ENCODE measurements around the gene ESR1.
"Not testable (repeated sequence)": the region's sequence is repeated elsewhere in the genome, so short reads cannot be mapped to it uniquely, and the experiment has no call there.

ESR1 gene

DNA sequence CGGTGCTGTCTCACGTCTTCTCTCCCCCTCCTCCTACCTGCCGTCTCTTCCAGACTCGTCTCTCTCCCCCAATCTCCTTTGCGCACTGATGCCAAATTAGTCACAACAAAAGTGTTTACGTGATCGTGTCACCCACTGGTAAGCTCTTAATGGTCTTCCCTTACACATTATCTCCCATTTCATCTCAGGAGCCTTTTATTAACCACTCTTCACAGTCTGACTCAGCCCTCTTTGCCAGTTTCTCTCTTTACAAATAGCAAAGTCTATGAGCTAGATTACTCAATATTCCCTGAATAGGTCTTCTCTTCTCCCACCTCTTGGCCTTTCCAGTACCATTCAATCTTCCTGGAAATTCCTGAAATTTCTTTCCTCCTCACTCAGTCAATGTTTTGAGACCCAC lies 247.0 kb downstream of the ESR1 start:
- DNase-seq (ENCODE audit: low read depth in 2 of 2) = no peak

- DNase-seq (ENCODE audit: low read depth in 2 of 2) = no peak
These were observed 248.0 kb downstream of the ESR1 start for GRCh38 chr6:152055517-152055916.

DNA sequence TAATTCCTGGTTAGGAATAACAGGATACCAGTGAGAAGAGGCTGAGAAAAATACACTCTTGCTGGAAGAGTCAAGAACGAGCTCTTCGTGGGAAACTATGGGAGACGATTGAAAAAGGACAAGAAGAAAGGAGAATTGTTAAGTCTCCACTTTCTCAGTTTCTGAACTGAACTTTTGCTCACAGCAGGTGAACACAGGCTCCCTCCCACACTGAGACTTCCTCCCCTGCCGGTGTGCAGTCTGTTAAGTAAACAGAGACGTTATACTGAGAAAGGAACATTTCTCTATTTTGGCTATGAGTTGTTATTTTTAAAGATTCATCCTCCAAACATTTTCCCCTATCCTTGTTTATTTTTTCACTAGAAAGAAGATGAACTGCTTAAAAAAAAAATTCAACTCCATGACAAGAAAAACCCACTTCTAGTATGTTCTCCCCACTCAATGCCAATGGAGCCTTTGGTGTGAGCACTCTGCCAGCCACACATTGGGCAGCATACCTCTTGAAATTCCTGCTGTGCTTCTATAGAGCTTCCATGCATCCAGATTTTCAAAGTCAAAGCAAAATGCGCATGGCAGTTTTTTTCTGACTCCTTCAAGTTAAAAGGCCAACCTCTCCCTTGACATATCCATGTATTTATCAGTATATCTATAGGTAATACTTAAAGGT lies 250.5 kb downstream of the ESR1 start:
- DNase-seq (ENCODE audit: low read depth in 2 of 2) = no peak

- no peak for DNase-seq (ENCODE audit: low read depth in 2 of 2)
These were observed 252.4 kb downstream of the ESR1 start for GRCh38 chr6:152059909-152060308.

- DNase-seq (ENCODE audit: low read depth in 2 of 2) = no peak
These were observed 255.0 kb downstream of the ESR1 start for GRCh38 chr6:152062476-152062875.

DNA sequence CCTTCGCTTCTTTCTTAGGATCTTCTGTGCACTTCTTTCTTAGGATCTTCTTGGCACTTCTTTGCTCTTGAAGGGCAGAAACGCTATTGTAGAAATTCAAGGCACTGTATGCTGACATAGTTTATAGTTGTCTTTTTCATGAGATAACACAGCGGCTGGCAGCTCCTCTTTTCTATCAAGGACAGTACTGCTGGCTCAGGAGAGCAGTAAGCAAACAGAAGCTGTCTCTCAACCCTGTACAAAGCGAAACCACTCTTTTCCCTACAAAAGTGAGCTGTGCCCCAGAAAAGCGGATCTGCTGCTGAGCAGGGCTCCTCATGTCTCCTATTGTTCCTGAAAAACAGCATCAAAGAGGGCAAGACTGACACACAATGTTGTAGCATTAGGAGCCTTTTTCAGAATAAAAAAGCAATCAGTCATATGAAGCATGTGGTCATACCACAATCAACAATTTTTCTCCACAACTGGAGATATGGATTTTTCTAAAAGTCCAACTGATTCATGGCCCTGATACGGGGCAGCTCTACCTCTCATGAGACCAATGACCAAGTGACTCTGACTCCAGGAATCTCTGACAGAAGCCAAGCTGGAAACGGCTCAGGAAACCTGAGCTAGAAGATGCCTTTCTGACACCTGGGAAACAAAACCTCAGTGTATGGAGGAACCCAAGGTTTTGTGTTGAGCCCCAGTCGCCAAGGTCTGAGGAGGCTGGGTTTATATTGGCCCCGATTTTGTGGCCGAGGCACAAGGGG lies 255.9 kb downstream of the ESR1 start:
- DNase-seq (ENCODE audit: low read depth in 2 of 2) = no peak

DNA sequence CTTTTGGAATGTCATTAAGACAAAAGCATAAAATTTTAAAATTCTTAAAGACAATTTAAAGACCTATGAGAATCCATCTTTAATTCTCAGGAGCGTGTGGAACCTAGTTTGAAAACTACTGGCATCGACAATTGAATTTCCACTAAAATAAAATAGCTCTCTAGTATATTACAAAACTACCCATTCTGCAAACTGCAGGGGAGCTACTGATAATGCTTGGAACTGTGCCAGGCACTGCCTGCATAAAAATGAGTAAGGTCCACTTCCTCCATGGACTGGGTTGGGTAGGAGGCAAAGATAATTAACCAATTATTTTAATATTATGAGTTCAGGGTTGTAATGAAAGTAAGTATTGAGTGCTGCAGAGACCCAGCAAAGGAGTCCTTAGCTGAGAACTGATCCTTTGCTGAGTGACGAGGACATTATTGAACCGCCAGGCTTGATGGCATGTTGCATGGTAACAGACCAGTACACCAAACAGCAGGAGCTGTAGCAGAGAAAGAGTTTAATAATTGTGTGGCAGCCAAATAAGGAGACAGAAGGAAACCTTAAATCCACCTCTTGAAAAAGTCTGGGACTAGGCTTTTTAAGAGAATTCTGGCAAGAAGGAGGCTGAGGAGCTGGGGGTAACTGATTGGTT lies 261.3 kb downstream of the ESR1 start:
- DNase-seq (ENCODE audit: low read depth in 2 of 2) = no peak

- DNase-seq (ENCODE audit: low read depth in 2 of 2) = no peak
These were observed 263.1 kb downstream of the ESR1 start for GRCh38 chr6:152070556-152070955.

GRCh38 chr6:152071318-152071717 lies 263.8 kb downstream of the ESR1 start:
- DNase-seq (ENCODE audit: low read depth in 2 of 2) = no peak

DNA sequence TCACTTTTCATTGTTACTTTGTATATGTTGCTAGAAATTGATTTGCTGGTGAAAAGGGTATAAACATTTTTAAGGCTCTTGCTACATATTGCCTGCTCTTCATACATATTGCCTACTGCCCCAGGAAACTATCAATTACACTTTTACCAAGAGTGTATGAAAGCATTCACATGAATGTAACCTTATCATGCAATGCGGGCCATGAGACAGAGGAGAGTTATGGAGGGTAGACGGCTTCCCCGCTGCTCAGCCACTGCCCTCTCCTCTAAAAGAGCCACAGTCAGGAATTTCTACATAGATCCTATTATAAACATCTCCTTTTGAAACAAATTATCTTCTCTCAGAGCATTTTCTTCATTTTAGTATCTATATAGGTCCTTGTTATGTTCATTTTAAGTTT lies 264.4 kb downstream of the ESR1 start:
- no peak for DNase-seq (ENCODE audit: low read depth in 2 of 2)

DNA sequence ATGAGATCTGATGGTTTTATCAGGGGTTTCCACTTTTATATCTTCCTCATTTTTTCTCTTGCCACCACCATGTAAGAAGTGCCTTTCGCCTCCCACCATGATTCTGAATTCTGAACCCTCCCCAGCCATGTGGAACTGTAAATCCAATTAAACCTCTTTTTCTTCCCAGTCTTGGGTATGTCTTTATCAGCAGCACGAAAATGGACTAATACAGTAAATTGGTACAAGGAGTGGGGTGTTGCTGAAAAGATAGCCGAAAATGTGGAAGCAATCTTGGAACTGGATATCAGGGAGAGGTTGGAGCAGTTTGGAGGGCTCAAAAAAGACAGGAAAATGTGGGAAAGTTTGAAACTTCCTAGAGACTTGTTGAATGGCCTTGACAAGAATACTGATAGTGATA lies 268.8 kb downstream of the ESR1 start:
- DNase-seq (ENCODE audit: low read depth in 2 of 2) = not testable (repeated sequence)

DNA sequence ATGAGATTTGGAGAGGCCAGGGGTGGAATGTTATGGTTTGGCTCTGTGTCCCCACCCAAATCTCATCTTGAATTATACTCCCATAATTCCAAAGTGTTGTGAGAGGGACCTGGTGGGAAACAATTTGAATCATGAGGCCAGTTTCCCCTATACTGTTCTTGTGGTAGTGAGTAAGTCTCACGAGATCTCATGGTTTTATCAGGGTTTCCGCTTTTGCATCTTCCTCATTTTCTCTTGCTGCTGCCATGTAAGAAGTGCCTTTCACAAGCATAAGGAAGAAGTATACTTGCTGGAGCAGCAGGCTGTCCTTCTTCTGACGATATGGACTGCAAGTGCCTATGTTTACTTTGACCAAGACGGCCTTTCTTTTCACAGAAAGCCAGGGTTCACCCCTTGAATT lies 270.5 kb downstream of the ESR1 start:
- no peak for DNase-seq (ENCODE audit: low read depth in 2 of 2)

GRCh38 chr6:152078804-152079203 lies 271.3 kb downstream of the ESR1 start:
- DNase-seq (ENCODE audit: low read depth in 2 of 2) = no peak

DNA sequence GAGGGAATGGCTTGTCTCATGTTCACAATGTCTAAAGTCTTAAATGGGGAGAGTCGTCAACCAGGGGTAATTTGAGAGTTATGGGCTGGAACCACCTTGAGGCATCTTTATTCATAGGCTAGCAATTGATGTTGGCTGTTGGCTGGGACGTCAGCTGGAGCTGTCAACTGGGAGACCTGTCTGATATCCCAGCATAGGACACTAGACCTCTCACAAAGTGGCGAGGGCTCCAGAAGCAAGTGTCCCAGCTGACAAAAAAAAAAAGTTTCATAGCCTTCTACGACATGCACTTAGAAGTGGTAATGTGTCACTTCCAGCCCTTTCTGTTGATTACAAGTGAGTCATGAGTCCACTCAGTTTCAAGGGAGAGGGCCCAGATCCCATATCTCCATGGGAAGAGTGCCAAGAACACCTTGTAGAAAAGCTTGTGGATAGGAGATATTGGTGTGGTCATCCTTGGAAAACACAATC lies 278.0 kb downstream of the ESR1 start:
- no peak for DNase-seq (ENCODE audit: low read depth in 2 of 2)

GRCh38 chr6:152086223-152086873 lies 278.9 kb downstream of the ESR1 start:
- no peak for DNase-seq (ENCODE audit: low read depth in 2 of 2)

DNA sequence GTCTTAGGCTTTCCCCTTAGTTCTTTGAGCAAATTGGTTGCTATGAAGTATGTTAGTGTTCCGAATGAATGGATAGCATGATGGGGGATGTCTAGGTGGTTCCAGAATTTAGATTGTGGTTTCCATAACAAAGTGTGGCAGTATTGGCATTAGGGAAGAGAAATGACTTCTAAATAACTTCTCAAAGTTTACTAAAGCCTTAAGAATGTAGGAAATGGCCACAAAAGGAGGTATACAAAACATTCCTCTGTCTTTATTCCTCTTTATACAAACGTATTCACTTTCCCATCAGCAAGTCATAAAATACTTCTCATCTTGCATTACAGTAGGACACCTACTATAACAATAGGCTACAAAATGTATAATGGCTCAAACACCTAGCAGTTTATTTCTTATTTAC lies 279.6 kb downstream of the ESR1 start:
- DNase-seq (ENCODE audit: low read depth in 2 of 2) = no peak

GRCh38 chr6:152087701-152088100 lies 280.2 kb downstream of the ESR1 start:
- DNase-seq (ENCODE audit: low read depth in 2 of 2) = no peak

- DNase-seq (ENCODE audit: low read depth in 2 of 2) = no peak
These were observed 282.5 kb downstream of the ESR1 start for GRCh38 chr6:152089992-152090391.

DNA sequence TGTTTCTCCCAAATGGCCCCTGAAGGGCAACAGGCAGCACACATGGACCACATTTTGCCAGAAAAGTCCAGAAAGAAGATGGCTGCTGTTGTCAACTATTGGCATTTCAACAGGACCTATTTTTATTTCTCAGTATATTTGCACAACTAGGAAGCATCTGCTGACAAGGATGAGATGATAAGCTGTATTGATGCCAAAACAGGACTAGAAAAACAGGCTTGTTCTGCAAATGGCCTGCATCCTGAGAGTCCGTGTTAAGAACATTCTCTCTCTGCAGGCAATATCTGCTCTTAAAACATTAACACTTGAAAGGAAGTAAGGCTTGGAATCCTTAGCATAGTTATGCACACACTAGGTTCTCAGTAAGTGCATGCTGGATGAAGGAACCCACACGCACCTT lies 283.7 kb downstream of the ESR1 start:
- no peak for DNase-seq (ENCODE audit: low read depth in 2 of 2)

- no peak for DNase-seq (ENCODE audit: low read depth in 2 of 2)
These were observed 284.4 kb downstream of the ESR1 start for GRCh38 chr6:152091851-152092341.

GRCh38 chr6:152093711-152094110 lies 286.2 kb downstream of the ESR1 start:
- DNase-seq (ENCODE audit: low read depth in 2 of 2) = no peak

- no peak for DNase-seq (ENCODE audit: low read depth in 2 of 2)
These were observed 286.8 kb downstream of the ESR1 start for GRCh38 chr6:152094276-152094675.
